CD14-positive monocyte (primary cell): Measurements from ENCODE around the gene CLDN18. TPM values are rescaled to one million over a fixed set of nuclear protein-coding genes. Genes with fewer than 3 reads are reported as not detected.

ENCODE experiments used
- DNase-seq, 3 donors: peaks; one replicate each; pipeline ENCODE4 v3.0.0-alpha.2; 2011 to 2022
- H2AFZ ChIP-seq: 2 replicates; pipeline ENCODE4 v1.6.0; 2012; ENCODE audit warnings: mild to moderate bottlenecking, low read depth, low read length, inconsistent platforms; ENCODE audit not compliant: insufficient read depth, poor library complexity, severe bottlenecking
- H3K27ac ChIP-seq, 2 donors: 1 replicate in 1 of 2; 2 replicates in 1 of 2; pipeline ENCODE4 v1.5.1; 2012 to 2013; ENCODE audit warnings: low read length in 2 of 2, control low read depth in 1 of 2, inconsistent platforms in 1 of 2, low read depth in 1 of 2, mild to moderate bottlenecking in 1 of 2
- H3K27me3 ChIP-seq, 2 donors: one replicate each; pipeline versions ENCODE4 v1.6.0 to v1.6.1; 2011 to 2013; ENCODE audit warnings: low read length in 2 of 2; ENCODE audit not compliant: control insufficient read depth in 2 of 2, insufficient read depth in 2 of 2
- H3K36me3 ChIP-seq, 2 donors: replicated peaks in 1 of 2; 1 replicate in 1 of 2; 2 replicates in 1 of 2; pipeline versions ENCODE4 v1.5.1 to v1.6.1; 2012 to 2013; ENCODE audit warnings: low read length in 2 of 2, control low read depth in 1 of 2, inconsistent platforms in 1 of 2, mild to moderate bottlenecking in 1 of 2; ENCODE audit not compliant: insufficient read depth in 2 of 2, control insufficient read depth in 1 of 2
- H3K4me1 ChIP-seq, 2 donors: 1 replicate in 1 of 2; 2 replicates in 1 of 2; pipeline versions ENCODE4 v1.5.1 to v1.6.1; 2012 to 2013; ENCODE audit warnings: low read length in 2 of 2, control low read depth in 1 of 2, inconsistent platforms in 1 of 2, mild to moderate bottlenecking in 1 of 2, moderate library complexity in 1 of 2; ENCODE audit not compliant: insufficient read depth in 2 of 2, control insufficient read depth in 1 of 2
- H3K4me2 ChIP-seq: replicated peaks from 2 replicates; pipeline ENCODE3; 2012; ENCODE audit warnings: low read length, moderate library complexity, mild to moderate bottlenecking; ENCODE audit not compliant: poor library complexity, severe bottlenecking; ENCODE audit errors: extremely low read depth
- H3K4me3 ChIP-seq, 3 experiments: fragments of 200-600 bp in 1 of 3; sonication (generic) in 1 of 3; replicated peaks in 1 of 3; 1 replicate in 2 of 3; 2 replicates in 1 of 3; pipeline ENCODE4 v1.5.1; 2011 to 2013; ENCODE audit warnings: low read length in 3 of 3, mild to moderate bottlenecking in 3 of 3, control low read depth in 2 of 3, low read depth in 2 of 3, inconsistent platforms in 1 of 3, moderate library complexity in 1 of 3
- H3K79me2 ChIP-seq: 2 replicates; pipeline ENCODE4 v1.6.0; 2012; ENCODE audit warnings: mild to moderate bottlenecking, control low read depth, inconsistent platforms, low read length, moderate library complexity; ENCODE audit not compliant: insufficient read depth
- H3K9ac ChIP-seq: 2 replicates; pipeline ENCODE4 v1.6.0; 2017; ENCODE audit warnings: low read length, mild to moderate bottlenecking; ENCODE audit not compliant: insufficient read depth, poor library complexity, severe bottlenecking
- H3K9me3 ChIP-seq, 2 donors: replicated peaks in 1 of 2; 1 replicate in 1 of 2; 2 replicates in 1 of 2; pipeline versions ENCODE4 v1.5.1 to v1.6.1; 2012 to 2013; ENCODE audit warnings: low read length in 2 of 2, control low read depth in 1 of 2; ENCODE audit not compliant: control insufficient read depth in 1 of 2, insufficient read depth in 1 of 2
- H4K20me1 ChIP-seq: 2 replicates; pipeline ENCODE4 v1.6.0; 2012; ENCODE audit warnings: mild to moderate bottlenecking, low read length, control low read depth, moderate library complexity; ENCODE audit not compliant: insufficient read depth
- H3K27ac Mint-ChIP-seq, 7 donors: one replicate each; pipeline ENCODE4 v1.8.0; 2020; ENCODE audit warnings: mild to moderate bottlenecking in 7 of 7, mixed read lengths in 7 of 7, moderate library complexity in 6 of 7, inconsistent platforms in 2 of 7
- H3K27me3 Mint-ChIP-seq, 3 donors: one replicate each; pipeline ENCODE4 v1.8.0; 2021 to 2022; ENCODE audit warnings: low read depth in 3 of 3, mild to moderate bottlenecking in 3 of 3, mixed read lengths in 3 of 3, moderate library complexity in 3 of 3, inconsistent platforms in 1 of 3
- H3K36me3 Mint-ChIP-seq, 2 donors: one replicate each; pipeline ENCODE4 v1.8.0; 2020; ENCODE audit warnings: mixed read lengths in 2 of 2, inconsistent platforms in 1 of 2, mild to moderate bottlenecking in 1 of 2
- H3K4me1 Mint-ChIP-seq: one replicate; pipeline ENCODE4 v1.8.0; 2020; ENCODE audit warnings: mild to moderate bottlenecking, mixed read lengths
- H3K4me3 Mint-ChIP-seq, 2 donors: one replicate each; pipeline ENCODE4 v1.8.0; 2020; ENCODE audit warnings: mild to moderate bottlenecking in 2 of 2, mixed read lengths in 2 of 2, moderate library complexity in 1 of 2
- H3K9me3 Mint-ChIP-seq, 7 donors: one replicate each; pipeline ENCODE4 v1.8.0; 2020 to 2022; ENCODE audit warnings: mixed read lengths in 7 of 7, mild to moderate bottlenecking in 6 of 7, moderate library complexity in 6 of 7, inconsistent platforms in 2 of 7
- CTCF ChIP-seq: fragments of 200-600 bp; IDR thresholded peaks from one replicate; pipeline ENCODE4 v1.8.0; 2022; ENCODE audit warnings: antibody characterized with exemption, mild to moderate bottlenecking
- WGBS: methylation state at CpG from one replicate; pipeline ENCODE4 v1.1.5; 2013; ENCODE audit warnings: missing lambda C conversion rate; ENCODE audit not compliant: insufficient coverage; 5-methylcytosine and 5-hydroxymethylcytosine counted together
- intact Hi-C, 2 donors: fragments of 100-400 bp; cut with micrococcal nuclease; formaldehyde crosslinking; loops; one replicate each; pipeline versions ENCODE4 v1.15.0 to v1.15.1; 2023
- polyA plus RNA-seq, 3 donors: library from polyadenylated mRNA; depleted of rRNA in 1 of 3; unstranded in 2 of 3; stranded (reverse) in 1 of 3; fragments of 300-500 nt in 2 of 3; fragments of >200 nt in 1 of 3; fragmentation: Illumina TruSeq in 2 of 3; gene quantifications; 1 replicate in 2 of 3; 2 replicates in 1 of 3; pipeline ENCODE4 v1.2.3, GENCODE V29; 2012 to 2021

The CLDN18 gene
- polyA plus RNA-seq, 3 donors: not detected

- peak overlapping the region in 1 of 7 donors; percentile 16 for H3K27ac Mint-ChIP-seq
- H3K27me3 ChIP-seq: no peaks in the 10 kb centered on the region
Measured at GRCh38 chr3:138065949-138066348, 56.0 kb downstream of the CLDN18 start.

GRCh38 chr3:138066383-138066782 lies 56.4 kb downstream of the CLDN18 start:
- H4K20me1 ChIP-seq: no peaks in the 10 kb centered on the region
- DNase-seq: no peak
- TF ChIP-seq CTCF: no peak
- Mint-ChIP-seq H3K4me3 (no peak overlapping the region), H3K9me3 (no peaks in the 10 kb centered on the region), H3K27me3 (peaks cover 0 to 4% (median 0%) of the 10 kb centered on the region in 3 donors), H3K4me1 (peaks cover 2% of the 10 kb centered on the region), H3K36me3 (peaks cover 12 to 33% of the 10 kb centered on the region in 2 donors), H3K27ac (peak overlapping the region in 1 of 7 donors; percentile 16)
- H3K4me3 ChIP-seq: no peak overlapping the region
- H3K27ac ChIP-seq: no peak overlapping the region
- no peak overlapping the region for H3K9ac ChIP-seq
- no peaks in the 10 kb centered on the region for H3K27me3 ChIP-seq
- no CpG with 5 or more reads among the region's 8 CpGs for WGBS
- H3K79me2 ChIP-seq: no peaks in the 10 kb centered on the region
- H2AFZ ChIP-seq: no peak overlapping the region
- no peak overlapping the region for H3K4me2 ChIP-seq
- intact Hi-C loops: loop anchor here in 1 of 2 donors (5.0 to 10.0 kb wide), 2 partner anchors 51 to 858 kb away; partner anchors contain the start of gene DZIP1L
- no peaks in the 10 kb centered on the region for H3K9me3 ChIP-seq
- H3K4me1 ChIP-seq: no peaks in the 10 kb centered on the region
- peaks cover 0 to 20% of the 10 kb centered on the region in 2 donors for H3K36me3 ChIP-seq

More at GRCh38 chr3:138065949-138066348, 56.0 kb downstream of the CLDN18 start:
- no peaks in the 10 kb centered on the region for H3K9me3 Mint-ChIP-seq
- H3K4me1 Mint-ChIP-seq: peaks cover 7% of the 10 kb centered on the region
- no peak overlapping the region for H3K4me2 ChIP-seq
- no peak overlapping the region for H3K4me3 ChIP-seq
- peaks cover 0 to 20% of the 10 kb centered on the region in 2 donors for H3K36me3 ChIP-seq
- H2AFZ ChIP-seq: no peak overlapping the region
- H3K4me3 Mint-ChIP-seq: no peak overlapping the region
- H3K9ac ChIP-seq: no peak overlapping the region
- intact Hi-C loops: loop anchor here in 1 of 2 donors (5.0 to 10.0 kb wide), 2 partner anchors 51 to 859 kb away; partner anchors contain the start of gene DZIP1L
- H4K20me1 ChIP-seq: no peaks in the 10 kb centered on the region
- H3K79me2 ChIP-seq: no peaks in the 10 kb centered on the region
- no peak for DNase-seq
- H3K4me1 ChIP-seq: no peaks in the 10 kb centered on the region
- H3K9me3 ChIP-seq: no peaks in the 10 kb centered on the region
- peaks cover 12 to 31% of the 10 kb centered on the region in 2 donors for H3K36me3 Mint-ChIP-seq
- peaks cover 0 to 2% (median 0%) of the 10 kb centered on the region in 3 donors for H3K27me3 Mint-ChIP-seq
- no peak overlapping the region for H3K27ac ChIP-seq
- no CpG with 5 or more reads among the region's 2 CpGs for WGBS
- no peak for TF ChIP-seq CTCF
